ENCODE results near the gene SOX18.

The SOX18 gene

DNA sequence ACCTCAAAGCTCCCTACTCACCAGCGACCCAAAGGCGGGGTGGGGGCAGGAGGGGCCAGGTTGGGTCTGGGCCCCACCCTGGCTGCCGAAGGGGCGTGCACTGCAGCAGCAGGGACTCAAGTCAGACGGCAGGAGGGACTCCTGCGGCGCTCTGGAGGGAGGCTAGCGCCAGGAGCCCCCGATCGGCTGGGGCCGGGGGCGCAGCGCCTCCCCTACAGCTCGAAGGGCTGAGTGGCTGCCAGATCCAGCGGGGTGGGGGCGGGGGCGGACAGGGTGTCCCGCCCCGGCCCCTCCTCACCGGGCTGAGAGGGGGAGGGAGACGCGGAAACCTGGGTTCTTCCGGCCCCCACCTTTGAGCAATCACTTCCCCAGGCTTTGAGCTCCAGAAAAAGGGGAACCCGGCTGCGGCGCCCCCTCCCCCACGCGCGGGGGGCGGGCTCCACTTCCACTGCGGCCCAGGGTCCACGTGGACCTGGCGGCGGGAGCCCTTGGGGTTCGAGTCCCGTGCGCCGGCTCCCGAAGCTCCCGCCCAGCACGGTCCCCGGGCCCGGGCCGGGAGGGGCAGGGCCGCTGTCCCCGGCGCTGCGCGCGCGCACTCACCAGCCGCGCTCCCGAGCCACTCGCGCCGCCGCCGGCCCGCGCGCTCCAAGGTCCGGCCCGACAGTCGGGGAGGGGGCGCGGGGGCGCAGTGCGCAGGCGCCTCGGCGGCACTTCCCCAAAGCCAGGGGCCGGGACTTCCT, 30.0 kb upstream of the SOX18 start, which contains the start of gene RGS19:
RGS19 (minus strand) TSS at position 246 of the 740 bp plus-strand sequence. CDS start 2,632 bp downstream, outside the sequence.
- Histone ChIP-seq H3K27me3 (ENCODE audit: control insufficient read depth in 1 of 2, insufficient read depth in 2 of 2, low read length in 2 of 2) (peaks cover 5 to 23% of the 10 kb centered on the region in 2 donors), H3K4me3 (ENCODE audit: low read depth in 1 of 2, low read length in 2 of 2) (peak within 1 kb of the TSS; percentile 67 to 73), H3K9me3 (ENCODE audit: low read length) (no peaks in the 10 kb centered on the region), H3K9ac (ENCODE audit: low read length) (no peak within 1 kb of the TSS), H3K27ac (ENCODE audit: low read depth, low read length) (peak within 1 kb of the TSS; percentile 72), H3K36me3 (ENCODE audit: insufficient read depth, low read length) (no peaks in the 10 kb centered on the region), H3K4me1 (ENCODE audit: insufficient read depth, low read length) (peaks cover 16% of the 10 kb centered on the region)

DNA sequence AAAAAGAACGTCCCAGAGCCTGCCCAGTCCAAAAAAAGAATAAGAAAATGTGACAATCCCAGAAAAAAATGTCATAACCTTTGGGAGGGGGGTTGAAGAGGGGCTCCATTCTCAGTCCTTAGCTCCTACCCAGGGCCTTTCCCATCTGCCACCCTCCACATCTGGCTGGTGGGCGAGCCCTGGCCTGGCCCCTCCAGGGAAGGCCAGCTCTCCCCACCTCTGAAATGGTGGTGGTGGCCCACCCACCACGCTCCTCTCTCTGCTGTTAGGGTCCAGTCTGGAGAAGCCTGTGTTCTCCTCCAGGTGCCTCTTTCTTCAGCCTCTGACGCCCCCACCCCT, 29.5 kb upstream of the SOX18 start:
- Histone ChIP-seq H3K4me1 (ENCODE audit: insufficient read depth, low read length) (peaks cover 16% of the 10 kb centered on the region), H3K9me3 (ENCODE audit: low read length) (no peaks in the 10 kb centered on the region), H3K9ac (ENCODE audit: low read length) (no peak overlapping the region), H3K27ac (ENCODE audit: low read depth, low read length) (peak overlapping the region; percentile 72), H3K27me3 (ENCODE audit: control insufficient read depth in 1 of 2, insufficient read depth in 2 of 2, low read length in 2 of 2) (peaks cover 0 to 18% of the 10 kb centered on the region in 2 donors), H3K4me3 (ENCODE audit: low read depth in 1 of 2, low read length in 2 of 2) (peak overlapping the region; percentile 67 to 73), H3K36me3 (ENCODE audit: insufficient read depth, low read length) (no peaks in the 10 kb centered on the region)

DNA sequence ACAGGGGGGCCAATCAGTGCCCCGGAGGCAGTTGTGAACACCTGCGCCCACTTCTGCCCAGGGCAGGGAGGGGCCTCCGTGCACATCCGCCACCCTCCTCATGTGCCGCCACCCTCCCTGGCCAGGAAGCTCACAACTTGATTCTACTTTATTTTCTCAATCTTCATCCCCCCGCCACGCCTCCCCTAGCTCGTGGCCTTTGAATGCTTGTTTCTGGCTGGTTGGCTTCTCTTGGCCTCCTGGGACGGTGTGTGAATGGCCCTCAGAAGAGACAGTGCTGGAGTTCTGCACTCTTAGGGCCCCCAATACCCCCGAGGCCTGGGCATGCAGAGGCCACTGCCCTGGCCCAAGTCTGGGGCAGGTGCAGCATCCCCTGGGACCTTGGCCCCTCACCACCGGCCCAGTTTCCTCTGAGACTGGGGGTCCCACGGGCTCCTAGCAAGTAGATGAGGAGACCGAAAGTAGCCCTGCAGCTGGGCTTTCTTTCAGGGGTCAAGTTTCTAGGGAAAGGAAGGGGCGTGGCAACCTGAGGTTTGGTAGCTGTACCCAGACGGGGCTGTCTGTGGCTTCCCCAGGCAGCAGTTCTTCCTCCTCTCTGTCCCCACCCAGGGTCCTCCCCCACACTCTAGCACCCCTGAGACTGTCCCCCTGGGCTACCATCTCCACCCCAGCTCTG, 28.6 kb upstream of the SOX18 start:
- H3K27ac ChIP-seq (ENCODE audit: low read depth, low read length) = no peak overlapping the region
- peaks cover 14% of the 10 kb centered on the region for H3K4me1 ChIP-seq (ENCODE audit: insufficient read depth, low read length)
- H3K9ac ChIP-seq (ENCODE audit: low read length) = no peak overlapping the region
- H3K4me3 ChIP-seq (ENCODE audit: low read depth in 1 of 2, low read length in 2 of 2) = peak overlapping the region in 1 of 2 donors; percentile 67
- peaks cover 0 to 11% of the 10 kb centered on the region in 2 donors for H3K27me3 ChIP-seq (ENCODE audit: control insufficient read depth in 1 of 2, insufficient read depth in 2 of 2, low read length in 2 of 2)
- H3K36me3 ChIP-seq (ENCODE audit: insufficient read depth, low read length) = no peaks in the 10 kb centered on the region
- H3K9me3 ChIP-seq (ENCODE audit: low read length) = no peaks in the 10 kb centered on the region

DNA sequence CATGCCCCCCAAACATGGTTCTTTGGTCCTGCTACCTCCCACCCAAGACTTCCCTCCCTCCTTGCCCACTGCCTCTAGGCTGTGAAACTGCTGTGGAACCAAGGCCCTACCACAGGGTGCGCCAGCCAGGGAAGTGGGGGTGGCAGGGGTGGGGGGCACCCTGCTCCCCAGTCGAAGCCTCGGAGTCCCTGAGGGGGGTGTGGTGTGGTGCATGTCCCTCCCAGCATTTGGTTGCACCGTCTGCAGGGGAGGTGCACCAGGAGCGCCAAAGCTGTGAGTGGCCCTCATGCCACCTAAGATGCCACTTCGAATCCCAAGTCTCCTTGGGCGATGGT, 28.1 kb upstream of the SOX18 start:
- H3K9ac ChIP-seq (ENCODE audit: low read length) = no peak overlapping the region
- H3K27ac ChIP-seq (ENCODE audit: low read depth, low read length) = no peak overlapping the region
- H3K36me3 ChIP-seq (ENCODE audit: insufficient read depth, low read length) = no peaks in the 10 kb centered on the region
- no peak overlapping the region for H3K4me3 ChIP-seq (ENCODE audit: low read depth in 1 of 2, low read length in 2 of 2)
- H3K9me3 ChIP-seq (ENCODE audit: low read length) = no peaks in the 10 kb centered on the region
- H3K4me1 ChIP-seq (ENCODE audit: insufficient read depth, low read length) = peaks cover 11% of the 10 kb centered on the region
- H3K27me3 ChIP-seq (ENCODE audit: control insufficient read depth in 1 of 2, insufficient read depth in 2 of 2, low read length in 2 of 2) = peaks cover 0 to 8% of the 10 kb centered on the region in 2 donors

DNA sequence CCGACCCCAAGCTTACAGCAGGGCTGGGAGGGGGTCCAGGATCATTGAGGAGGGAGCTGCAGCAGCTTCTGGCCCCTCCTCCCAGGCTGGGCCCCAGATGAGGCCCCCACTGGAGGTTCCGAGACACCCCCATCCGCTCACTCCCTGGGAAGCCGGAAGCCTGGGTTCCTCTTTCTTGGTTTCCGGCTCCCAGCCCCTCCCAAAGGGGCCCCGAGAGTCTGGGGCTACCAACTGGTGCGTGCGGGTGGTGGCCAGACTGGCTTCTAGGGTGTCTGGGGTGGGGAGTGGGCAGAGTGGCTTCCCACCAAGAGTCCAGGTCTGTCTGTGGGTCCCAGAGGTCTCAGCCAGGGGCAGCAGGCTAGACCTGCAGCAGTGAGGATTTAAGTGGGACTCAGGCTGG, 27.7 kb upstream of the SOX18 start:
- no peak overlapping the region for H3K27ac ChIP-seq (ENCODE audit: low read depth, low read length)
- no peaks in the 10 kb centered on the region for H3K36me3 ChIP-seq (ENCODE audit: insufficient read depth, low read length)
- H3K9me3 ChIP-seq (ENCODE audit: low read length) = no peaks in the 10 kb centered on the region
- H3K9ac ChIP-seq (ENCODE audit: low read length) = no peak overlapping the region
- H3K27me3 ChIP-seq (ENCODE audit: control insufficient read depth in 1 of 2, insufficient read depth in 2 of 2, low read length in 2 of 2) = peaks cover 0 to 8% of the 10 kb centered on the region in 2 donors
- H3K4me1 ChIP-seq (ENCODE audit: insufficient read depth, low read length) = peaks cover 11% of the 10 kb centered on the region
- H3K4me3 ChIP-seq (ENCODE audit: low read depth in 1 of 2, low read length in 2 of 2) = no peak overlapping the region

DNA sequence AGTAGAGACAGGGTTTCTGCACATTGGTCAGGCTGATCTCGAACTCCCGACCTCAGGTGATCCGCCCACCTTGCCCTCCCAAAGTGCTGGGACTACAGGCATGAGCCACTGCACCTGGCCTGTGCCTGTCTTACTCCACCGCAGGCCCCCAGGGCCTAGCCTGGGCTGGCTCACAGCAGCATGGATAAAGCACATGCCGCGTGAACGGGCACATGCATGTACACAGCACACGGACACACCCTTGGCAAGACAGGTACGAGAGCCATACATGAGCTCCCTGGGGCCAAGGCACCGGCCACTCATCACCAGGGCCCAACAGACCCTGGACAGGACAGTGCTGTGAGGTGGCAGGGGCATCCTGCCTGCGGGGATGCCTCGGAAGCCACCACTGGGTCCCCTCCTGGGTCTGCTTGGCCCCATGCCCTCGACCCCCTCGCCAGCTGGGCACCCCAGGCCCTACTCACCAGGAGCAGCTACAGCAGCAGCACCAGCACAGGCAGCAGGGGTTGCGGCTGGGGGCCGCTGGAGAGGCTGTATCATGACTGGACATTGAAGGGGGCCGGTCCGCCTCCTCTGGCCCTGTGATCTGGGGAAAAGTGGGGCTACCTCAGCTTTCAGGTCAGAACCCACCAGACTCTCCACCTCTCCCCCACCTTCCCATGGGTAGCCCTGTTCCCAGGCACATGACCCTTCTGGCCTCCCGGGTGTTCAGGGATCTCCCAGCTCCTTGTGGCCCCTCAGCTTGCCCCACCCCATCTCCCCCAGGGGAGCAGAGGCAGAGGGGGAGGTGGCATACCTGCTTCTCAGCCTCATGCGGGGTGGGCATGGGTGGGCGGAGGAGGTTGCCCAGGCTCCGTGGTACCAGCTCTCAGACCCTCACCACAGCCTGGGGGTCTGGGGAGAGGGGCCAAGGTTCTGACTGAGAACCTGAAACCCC, 26.9 kb upstream of the SOX18 start:
- Histone ChIP-seq H3K9ac (ENCODE audit: low read length) (no peak overlapping the region), H3K9me3 (ENCODE audit: low read length) (no peaks in the 10 kb centered on the region), H3K27ac (ENCODE audit: low read depth, low read length) (no peak overlapping the region), H3K4me1 (ENCODE audit: insufficient read depth, low read length) (peaks cover 11% of the 10 kb centered on the region), H3K27me3 (ENCODE audit: control insufficient read depth in 1 of 2, insufficient read depth in 2 of 2, low read length in 2 of 2) (peaks cover 0 to 8% of the 10 kb centered on the region in 2 donors), H3K4me3 (ENCODE audit: low read depth in 1 of 2, low read length in 2 of 2) (no peak overlapping the region), H3K36me3 (ENCODE audit: insufficient read depth, low read length) (no peaks in the 10 kb centered on the region)

DNA sequence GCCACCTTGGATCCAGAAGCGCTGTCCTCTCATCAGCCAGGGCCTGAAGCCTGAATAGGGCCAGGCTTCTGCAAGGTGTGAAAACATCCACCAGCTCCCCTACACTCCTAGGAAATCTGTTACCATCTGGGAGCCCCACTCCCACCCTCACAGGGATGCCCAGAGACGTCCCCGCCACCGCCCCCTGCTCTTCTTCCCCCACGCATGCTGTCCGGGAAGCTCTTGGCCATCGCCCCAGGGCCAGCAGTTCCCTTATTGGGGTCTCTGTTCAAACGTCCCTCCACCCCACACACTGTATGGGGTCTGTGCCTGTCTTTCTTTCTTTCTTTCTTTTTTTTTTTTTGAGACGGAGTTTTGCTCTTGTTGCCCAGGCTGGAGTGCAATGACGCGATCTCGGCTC, 26.1 kb upstream of the SOX18 start:
- Histone ChIP-seq H3K36me3 (ENCODE audit: insufficient read depth, low read length) (no peaks in the 10 kb centered on the region), H3K9ac (ENCODE audit: low read length) (no peak overlapping the region), H3K27ac (ENCODE audit: low read depth, low read length) (no peak overlapping the region), H3K4me3 (ENCODE audit: low read depth in 1 of 2, low read length in 2 of 2) (no peak overlapping the region), H3K4me1 (ENCODE audit: insufficient read depth, low read length) (peaks cover 11% of the 10 kb centered on the region), H3K27me3 (ENCODE audit: control insufficient read depth in 1 of 2, insufficient read depth in 2 of 2, low read length in 2 of 2) (peaks cover 0 to 8% of the 10 kb centered on the region in 2 donors), H3K9me3 (ENCODE audit: low read length) (no peaks in the 10 kb centered on the region)

DNA sequence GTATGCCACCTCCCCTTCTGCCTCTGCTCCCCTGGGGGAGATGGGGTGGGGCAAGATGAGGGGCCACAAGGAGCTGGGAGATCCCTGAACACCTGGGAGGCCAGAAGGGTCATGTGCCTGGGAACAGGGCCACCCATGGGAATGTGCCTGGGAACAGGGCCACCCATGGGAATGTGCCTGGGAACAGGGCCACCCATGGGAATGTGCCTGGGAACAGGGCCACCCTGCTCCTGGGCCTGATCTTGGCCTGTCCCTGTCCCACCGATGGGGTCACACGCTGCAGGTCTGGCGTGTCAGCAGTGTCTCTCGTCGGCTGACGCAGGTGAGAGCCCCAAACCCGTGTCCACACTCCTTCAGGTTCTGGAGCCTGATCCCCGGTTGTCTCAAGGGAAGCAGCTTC, 25.5 kb upstream of the SOX18 start:
- H3K9ac ChIP-seq (ENCODE audit: low read length) = no peak overlapping the region
- H3K36me3 ChIP-seq (ENCODE audit: insufficient read depth, low read length) = peaks cover 5% of the 10 kb centered on the region
- no peaks in the 10 kb centered on the region for H3K9me3 ChIP-seq (ENCODE audit: low read length)
- peaks cover 11% of the 10 kb centered on the region for H3K4me1 ChIP-seq (ENCODE audit: insufficient read depth, low read length)
- H3K27ac ChIP-seq (ENCODE audit: low read depth, low read length) = no peak overlapping the region
- H3K4me3 ChIP-seq (ENCODE audit: low read depth in 1 of 2, low read length in 2 of 2) = no peak overlapping the region
- peaks cover 0 to 8% of the 10 kb centered on the region in 2 donors for H3K27me3 ChIP-seq (ENCODE audit: control insufficient read depth in 1 of 2, insufficient read depth in 2 of 2, low read length in 2 of 2)

DNA sequence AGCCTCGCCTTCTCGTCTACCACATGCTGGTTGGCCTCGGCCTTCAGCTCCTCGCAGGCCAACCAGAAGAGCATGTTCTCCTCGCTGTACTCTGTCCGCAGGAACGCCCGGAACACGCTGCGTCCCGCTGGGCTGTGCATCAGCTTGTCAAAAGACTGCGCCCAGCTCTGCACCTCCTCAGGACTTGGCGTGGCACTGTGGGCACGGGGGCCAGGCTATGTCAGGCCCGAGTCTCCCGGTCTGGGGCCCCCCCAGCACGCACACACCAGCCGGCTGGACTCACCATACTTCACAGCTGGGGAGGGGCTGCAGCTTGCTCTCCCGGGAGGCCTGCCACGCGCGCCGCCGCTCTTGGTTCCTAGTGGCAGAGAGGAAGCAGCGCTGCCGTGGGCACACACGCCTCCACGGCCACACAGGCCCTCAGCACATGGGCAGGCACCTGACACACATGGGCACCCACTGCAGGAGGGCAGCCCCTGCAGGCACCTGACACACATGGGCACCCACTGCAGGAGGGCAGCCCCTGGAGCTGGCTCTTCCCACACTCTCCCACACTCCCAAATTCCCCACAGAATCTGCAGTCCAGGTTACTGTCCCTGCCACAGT, 24.8 kb upstream of the SOX18 start:
- Histone ChIP-seq H3K9ac (ENCODE audit: low read length) (no peak overlapping the region), H3K27ac (ENCODE audit: low read depth, low read length) (no peak overlapping the region), H3K36me3 (ENCODE audit: insufficient read depth, low read length) (peaks cover 5% of the 10 kb centered on the region), H3K9me3 (ENCODE audit: low read length) (no peaks in the 10 kb centered on the region), H3K27me3 (ENCODE audit: control insufficient read depth in 1 of 2, insufficient read depth in 2 of 2, low read length in 2 of 2) (peaks cover 0 to 7% of the 10 kb centered on the region in 2 donors), H3K4me3 (ENCODE audit: low read depth in 1 of 2, low read length in 2 of 2) (no peak overlapping the region), H3K4me1 (ENCODE audit: insufficient read depth, low read length) (peaks cover 9% of the 10 kb centered on the region)

DNA sequence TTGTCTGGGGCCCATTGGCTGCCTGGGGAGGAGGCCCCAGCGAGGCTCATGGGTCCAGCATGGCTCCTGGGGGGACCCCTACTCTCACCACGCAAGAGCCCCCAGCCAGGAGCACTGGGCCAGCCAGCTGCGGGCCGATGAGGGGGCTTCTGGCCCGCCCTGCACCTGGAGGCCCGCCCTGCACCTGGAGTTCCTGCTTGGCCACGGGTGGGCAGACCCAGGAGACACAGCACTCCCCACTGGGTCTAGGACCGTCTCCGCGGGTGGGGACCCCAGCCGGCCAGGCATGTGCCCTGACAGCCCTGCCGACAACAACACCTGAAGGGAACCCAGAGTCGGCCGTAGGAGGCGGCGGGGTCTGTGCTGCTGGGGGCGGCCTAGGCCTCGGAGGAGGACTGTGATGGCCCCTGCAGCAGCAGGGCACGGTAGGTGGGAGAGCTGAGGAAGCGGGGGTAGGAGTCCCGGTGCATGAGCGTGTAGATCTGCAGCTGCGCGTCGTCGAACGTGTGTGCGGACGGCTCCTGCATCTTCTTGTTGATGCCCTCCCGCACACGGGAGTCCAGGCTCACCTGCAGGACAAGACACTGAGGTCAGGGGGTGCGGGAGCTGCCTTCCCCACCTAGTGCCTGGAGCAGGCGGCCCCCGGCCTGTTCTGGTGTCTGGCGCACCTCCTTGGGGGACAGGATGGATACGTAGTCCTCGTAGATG, 24.2 kb upstream of the SOX18 start:
- no peak overlapping the region for H3K27ac ChIP-seq (ENCODE audit: low read depth, low read length)
- peaks cover 5% of the 10 kb centered on the region for H3K36me3 ChIP-seq (ENCODE audit: insufficient read depth, low read length)
- peaks cover 3% of the 10 kb centered on the region for H3K4me1 ChIP-seq (ENCODE audit: insufficient read depth, low read length)
- H3K9me3 ChIP-seq (ENCODE audit: low read length) = no peaks in the 10 kb centered on the region
- no peak overlapping the region for H3K4me3 ChIP-seq (ENCODE audit: low read depth in 1 of 2, low read length in 2 of 2)
- peaks cover 0 to 4% of the 10 kb centered on the region in 2 donors for H3K27me3 ChIP-seq (ENCODE audit: control insufficient read depth in 1 of 2, insufficient read depth in 2 of 2, low read length in 2 of 2)
- H3K9ac ChIP-seq (ENCODE audit: low read length) = no peak overlapping the region

Data from muscle layer of colon (tissue), 2 donors.